H9 (cell line): ENCODE data around the gene CTR9. TPM values are rescaled to one million over a fixed set of nuclear protein-coding genes. Genes with fewer than 3 reads are reported as not detected.

ENCODE experiments used
- DNase-seq: peaks from one replicate; pipeline ENCODE4 v3.0.0-alpha.2; 2017
- H2AFZ ChIP-seq: one replicate; pipeline ENCODE4 v1.6.1; 2013; ENCODE audit warnings: mild to moderate bottlenecking, low read length, control low read depth, moderate library complexity
- H2AK5ac ChIP-seq: 2 replicates; pipeline ENCODE4 v1.6.1; 2013; ENCODE audit warnings: low read length, control low read depth, mixed read lengths; ENCODE audit not compliant: insufficient read length
- H2BK120ac ChIP-seq: one replicate; pipeline ENCODE4 v1.6.1; 2013; ENCODE audit warnings: low read depth, mild to moderate bottlenecking, low read length, control low read depth, inconsistent platforms; ENCODE audit not compliant: poor library complexity, severe bottlenecking
- H2BK12ac ChIP-seq: 2 replicates; pipeline ENCODE4 v1.6.1; 2013; ENCODE audit warnings: low read length, control low read depth, mixed read lengths, low read depth; ENCODE audit not compliant: insufficient read length
- H2BK15ac ChIP-seq: 2 replicates; pipeline ENCODE4 v1.6.1; 2013; ENCODE audit warnings: low read depth, low read length, control low read depth
- H2BK20ac ChIP-seq: one replicate; pipeline ENCODE4 v1.6.1; 2013; ENCODE audit warnings: low read depth, mild to moderate bottlenecking, low read length, control low read depth, inconsistent platforms; ENCODE audit not compliant: poor library complexity, severe bottlenecking
- H2BK5ac ChIP-seq: 2 replicates; pipeline ENCODE4 v1.6.1; 2013; ENCODE audit warnings: low read length, control low read depth, mixed read lengths; ENCODE audit not compliant: insufficient read length
- H3K14ac ChIP-seq: 2 replicates; pipeline ENCODE4 v1.6.1; 2013; ENCODE audit warnings: low read length, control low read depth; ENCODE audit not compliant: insufficient read depth
- H3K18ac ChIP-seq: 2 replicates; pipeline ENCODE4 v1.6.1; 2013; ENCODE audit warnings: low read depth, mild to moderate bottlenecking, mixed read lengths, low read length, control low read depth; ENCODE audit not compliant: insufficient read length
- H3K23ac ChIP-seq: 2 replicates; pipeline ENCODE4 v1.6.1; 2013; ENCODE audit warnings: low read length, control low read depth, mixed read lengths, low read depth; ENCODE audit not compliant: insufficient read length
- H3K23me2 ChIP-seq: 2 replicates; pipeline ENCODE4 v1.6.1; 2013; ENCODE audit warnings: low read depth, mild to moderate bottlenecking, mixed read lengths, low read length, control low read depth; ENCODE audit not compliant: insufficient read length, poor library complexity, severe bottlenecking
- H3K27ac ChIP-seq: 2 replicates; pipeline ENCODE4 v1.5.1; 2013; ENCODE audit warnings: low read length, control low read depth, mixed read lengths, low read depth; ENCODE audit not compliant: insufficient read length
- H3K27me3 ChIP-seq: 2 replicates; pipeline ENCODE4 v1.6.1; 2013; ENCODE audit warnings: low read length, control low read depth, inconsistent platforms; ENCODE audit not compliant: insufficient read depth
- H3K4ac ChIP-seq: 2 replicates; pipeline ENCODE4 v1.6.1; 2013; ENCODE audit warnings: low read depth, mild to moderate bottlenecking, control low read depth, inconsistent platforms, low read length, moderate library complexity
- H3K4me1 ChIP-seq: 2 replicates; pipeline ENCODE4 v1.6.1; 2013; ENCODE audit warnings: low read length, control low read depth, inconsistent platforms; ENCODE audit not compliant: insufficient read depth
- H3K4me2 ChIP-seq: 2 replicates; pipeline ENCODE4 v1.6.1; 2013; ENCODE audit warnings: low read length, control low read depth, mixed read lengths; ENCODE audit not compliant: insufficient read length, insufficient read depth
- H3K56ac ChIP-seq: 2 replicates; pipeline ENCODE4 v1.6.1; 2013; ENCODE audit warnings: low read depth, mild to moderate bottlenecking, mixed read lengths, low read length, control low read depth; ENCODE audit not compliant: insufficient read length
- H3K79me1 ChIP-seq: 2 replicates; pipeline ENCODE4 v1.6.1; 2013; ENCODE audit warnings: low read depth, mild to moderate bottlenecking, moderate library complexity, low read length, control low read depth, inconsistent platforms; ENCODE audit not compliant: insufficient read depth, poor library complexity, severe bottlenecking
- H3K79me2 ChIP-seq: 2 replicates; pipeline ENCODE4 v1.6.1; 2013; ENCODE audit warnings: low read length, control low read depth, inconsistent platforms; ENCODE audit not compliant: insufficient read depth
- H3K9ac ChIP-seq: 2 replicates; pipeline ENCODE4 v1.6.1; 2013; ENCODE audit warnings: low read length, control low read depth, mixed read lengths; ENCODE audit not compliant: insufficient read length; ENCODE audit errors: extremely low read depth
- H3K9me3 ChIP-seq: one replicate; pipeline ENCODE4 v1.6.1; 2013; ENCODE audit warnings: low read depth, low read length, inconsistent platforms; ENCODE audit not compliant: control insufficient read depth
- H3T11ph ChIP-seq: one replicate; pipeline ENCODE4 v1.6.1; 2013; ENCODE audit warnings: mild to moderate bottlenecking, low read length, control low read depth, inconsistent platforms
- H4K20me1 ChIP-seq: one replicate; pipeline ENCODE4 v1.6.1; 2013; ENCODE audit not compliant: control insufficient read depth, insufficient read length, insufficient read depth
- H4K5ac ChIP-seq: 2 replicates; pipeline ENCODE4 v1.6.1; 2013; ENCODE audit warnings: low read depth, mild to moderate bottlenecking, mixed read lengths, low read length, control low read depth; ENCODE audit not compliant: insufficient read length
- H4K8ac ChIP-seq: replicated peaks from 2 replicates; pipeline ENCODE4 v1.6.1; 2013; ENCODE audit warnings: low read length, control low read depth, mixed read lengths, low read depth; ENCODE audit not compliant: insufficient read length
- H4K91ac ChIP-seq: 2 replicates; pipeline ENCODE4 v1.6.1; 2013; ENCODE audit warnings: low read depth, mild to moderate bottlenecking, moderate library complexity, mixed read lengths, low read length, control low read depth; ENCODE audit not compliant: insufficient read length
- H3K27ac Mint-ChIP-seq, 3 experiments: 2 replicates in 2 of 3; 3 replicates in 1 of 3; pipeline ENCODE4 v1.8.0; 2020 to 2021; ENCODE audit warnings: mixed read lengths in 3 of 3, mild to moderate bottlenecking in 1 of 3, moderate library complexity in 1 of 3
- H3K27me3 Mint-ChIP-seq: 2 replicates; pipeline ENCODE4 v1.8.0; 2021; ENCODE audit warnings: low read depth, mild to moderate bottlenecking, moderate library complexity, mixed read lengths
- H3K36me3 Mint-ChIP-seq, 3 experiments: 2 replicates in 2 of 3; 3 replicates in 1 of 3; pipeline ENCODE4 v1.8.0; 2020 to 2021; ENCODE audit warnings: low read depth in 3 of 3, mixed read lengths in 3 of 3; ENCODE audit not compliant: insufficient read depth in 1 of 3
- H3K4me1 Mint-ChIP-seq, 2 experiments: 2 replicates each; pipeline ENCODE4 v1.8.0; 2020; ENCODE audit warnings: mixed read lengths in 2 of 2
- H3K4me3 Mint-ChIP-seq, 2 experiments: 2 replicates in 1 of 2; 3 replicates in 1 of 2; pipeline ENCODE4 v1.8.0; 2020 to 2021; ENCODE audit warnings: mild to moderate bottlenecking in 2 of 2, mixed read lengths in 2 of 2, moderate library complexity in 1 of 2
- H3K9me3 Mint-ChIP-seq, 2 experiments: 2 replicates in 1 of 2; 3 replicates in 1 of 2; pipeline ENCODE4 v1.8.0; 2020; ENCODE audit warnings: mild to moderate bottlenecking in 2 of 2, mixed read lengths in 2 of 2, moderate library complexity in 1 of 2
- WGBS: extraction: QIAGEN DNeasy Blood & Tissue Kit; methylation state at CpG from one replicate; pipeline ENCODE4 v1.1.7; 2013; ENCODE audit warnings: missing lambda C conversion rate, low lambda C conversion rate, mixed read lengths; ENCODE audit not compliant: insufficient read length; ENCODE audit errors: extremely low coverage; 5-methylcytosine and 5-hydroxymethylcytosine counted together
- total RNA-seq: library from RNA; stranded (reverse); gene quantifications from 2 replicates; pipeline ENCODE4 v1.2.1, GENCODE V29; 2021
- TF ChIP-seq, protein P1 (sequence below): fragments of 200-600 bp; sonication (generic); conservative IDR thresholded peaks from 3 replicates; pipeline ENCODE4 v1.8.0; 2021; ENCODE audit warnings: antibody characterized with exemption, mild to moderate bottlenecking

Gene CTR9
- total RNA-seq, 1 experiment from 2014 or later, result 37.5 TPM

DNA sequence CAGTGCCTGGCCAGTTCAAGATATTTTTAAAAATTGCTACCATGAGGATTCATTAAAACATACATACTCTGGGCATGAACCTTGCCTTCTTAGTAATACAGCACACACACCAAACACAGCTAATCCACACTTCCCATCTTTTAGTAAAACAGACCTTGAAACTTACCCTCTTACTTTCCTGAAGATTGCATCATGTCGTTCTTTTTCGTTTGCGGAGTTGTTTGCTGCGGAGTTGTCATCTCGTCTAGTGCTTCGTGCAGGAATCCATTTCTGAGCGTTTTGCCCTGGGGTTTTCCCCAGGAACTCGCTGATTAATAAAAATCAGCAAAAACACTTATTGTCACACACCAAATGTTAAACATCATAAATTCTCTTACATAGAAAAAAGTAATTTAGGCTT, 54.7 kb downstream of the CTR9 start:
- no peak overlapping the region for H2BK120ac ChIP-seq
- no peak overlapping the region for H3K14ac ChIP-seq
- no peak overlapping the region for H2BK12ac ChIP-seq
- no peak overlapping the region for H3K23ac ChIP-seq
- H3K9me3 ChIP-seq, result no peaks in the 10 kb centered on the region
- Mint-ChIP-seq H3K27ac (peak overlapping the region in 2 of 3 experiments; percentile 63 to 83; a peak in 4 of 7 replicates), H3K4me1 (peaks cover 26 to 33% of the 10 kb centered on the region in 2 experiments), H3K36me3 (peaks cover 63 to 77% (median 75%) of the 10 kb centered on the region in 3 experiments), H3K9me3 (peaks cover 0 to 4% of the 10 kb centered on the region in 2 experiments; a peak in 2 of 5 replicates), H3K27me3 (no peaks in the 10 kb centered on the region), H3K4me3 (peak overlapping the region; percentile 44 to 60)
- H4K91ac ChIP-seq, result no peak overlapping the region
- H2AFZ ChIP-seq, result no peak overlapping the region
- no peak for DNase-seq
- no peak overlapping the region for H3K9ac ChIP-seq
- no peaks in the 10 kb centered on the region for H3K4me1 ChIP-seq
- H3K79me2 ChIP-seq, result peaks cover 14% of the 10 kb centered on the region; the same call in 1 of the 2 replicates
- no peak overlapping the region for H2BK15ac ChIP-seq
- no peak overlapping the region for H3K56ac ChIP-seq
- H2AK5ac ChIP-seq, result no peak overlapping the region
- H4K8ac ChIP-seq, result no peak overlapping the region
- H4K5ac ChIP-seq, result no peak overlapping the region
- no peak overlapping the region for H3K4ac ChIP-seq
- no peak overlapping the region for H2BK20ac ChIP-seq
- no peaks in the 10 kb centered on the region for H3K27me3 ChIP-seq
- no peak overlapping the region for H3K4me2 ChIP-seq
- no peak overlapping the region for H3K27ac ChIP-seq
- TF ChIP-seq, protein P1, sequence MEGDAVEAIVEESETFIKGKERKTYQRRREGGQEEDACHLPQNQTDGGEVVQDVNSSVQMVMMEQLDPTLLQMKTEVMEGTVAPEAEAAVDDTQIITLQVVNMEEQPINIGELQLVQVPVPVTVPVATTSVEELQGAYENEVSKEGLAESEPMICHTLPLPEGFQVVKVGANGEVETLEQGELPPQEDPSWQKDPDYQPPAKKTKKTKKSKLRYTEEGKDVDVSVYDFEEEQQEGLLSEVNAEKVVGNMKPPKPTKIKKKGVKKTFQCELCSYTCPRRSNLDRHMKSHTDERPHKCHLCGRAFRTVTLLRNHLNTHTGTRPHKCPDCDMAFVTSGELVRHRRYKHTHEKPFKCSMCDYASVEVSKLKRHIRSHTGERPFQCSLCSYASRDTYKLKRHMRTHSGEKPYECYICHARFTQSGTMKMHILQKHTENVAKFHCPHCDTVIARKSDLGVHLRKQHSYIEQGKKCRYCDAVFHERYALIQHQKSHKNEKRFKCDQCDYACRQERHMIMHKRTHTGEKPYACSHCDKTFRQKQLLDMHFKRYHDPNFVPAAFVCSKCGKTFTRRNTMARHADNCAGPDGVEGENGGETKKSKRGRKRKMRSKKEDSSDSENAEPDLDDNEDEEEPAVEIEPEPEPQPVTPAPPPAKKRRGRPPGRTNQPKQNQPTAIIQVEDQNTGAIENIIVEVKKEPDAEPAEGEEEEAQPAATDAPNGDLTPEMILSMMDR, result no peak
- H3K23me2 ChIP-seq, result no peaks in the 10 kb centered on the region
- no peak overlapping the region for H3T11ph ChIP-seq
- no peak overlapping the region for H3K18ac ChIP-seq
- H2BK5ac ChIP-seq, result no peak overlapping the region
- no peaks in the 10 kb centered on the region for H4K20me1 ChIP-seq
- no CpG with 5 or more reads among the region's 8 CpGs for WGBS
- no peaks in the 10 kb centered on the region for H3K79me1 ChIP-seq
